Progenitor cell of endocrine pancreas (in vitro differentiated cells): ENCODE data around the gene TIMP2. TPM values are rescaled to one million over a fixed set of nuclear protein-coding genes. Genes with fewer than 3 reads are reported as not detected.
A peak's percentile ranks its signal among the peaks of the same experiment; 100 is the strongest.
"Not testable (repeated sequence)": the region's sequence is repeated elsewhere in the genome, so short reads cannot be mapped to it uniquely, and the experiment has no call there.

ENCODE experiments used
- DNase-seq: peaks from one replicate; pipeline ENCODE4 v3.0.0; 2021; ENCODE audit warnings: low spot score; ENCODE audit not compliant: unreplicated experiment
- H3K27ac Mint-ChIP-seq: 2 replicates; pipeline ENCODE4 v1.8.0; 2021; ENCODE audit warnings: mild to moderate bottlenecking, moderate library complexity, mixed read lengths
- H3K27me3 Mint-ChIP-seq: 2 replicates; pipeline ENCODE4 v1.8.0; 2021; ENCODE audit warnings: mixed read lengths
- H3K36me3 Mint-ChIP-seq: 2 replicates; pipeline ENCODE4 v1.8.0; 2022; ENCODE audit warnings: mixed read lengths; ENCODE audit not compliant: insufficient read depth
- H3K4me1 Mint-ChIP-seq: 2 replicates; pipeline ENCODE4 v1.8.0; 2021; ENCODE audit warnings: low read depth, mixed read lengths
- H3K4me3 Mint-ChIP-seq: 2 replicates; pipeline ENCODE4 v1.8.0; 2021; ENCODE audit warnings: low read depth, mild to moderate bottlenecking, moderate library complexity, mixed read lengths
- H3K9me3 Mint-ChIP-seq: 2 replicates; pipeline ENCODE4 v1.8.0; 2021; ENCODE audit warnings: low read depth, mixed read lengths
- CTCF ChIP-seq: fragments of 200-600 bp; sonication (generic); IDR thresholded peaks from one replicate; pipeline ENCODE4 v1.5.0; 2021; ENCODE audit warnings: antibody characterized with exemption, mild to moderate bottlenecking; ENCODE audit not compliant: unreplicated experiment
- total RNA-seq: library from RNA; stranded (reverse); gene quantifications from 2 replicates; pipeline ENCODE4 v1.2.1, GENCODE V29; 2021

TIMP2 gene
- total RNA-seq, 1 donor from 2014 or later = 51.4 TPM

- no peak overlapping the region for H3K27ac Mint-ChIP-seq
Observed at GRCh38 chr17:78965491-78965924, 40.3 kb upstream of the TIMP2 start.

GRCh38 chr17:78963378-78963777, 38.2 kb upstream of the TIMP2 start:
- no peak overlapping the region for H3K27ac Mint-ChIP-seq
- no peaks in the 10 kb centered on the region for H3K36me3 Mint-ChIP-seq
- H3K9me3 Mint-ChIP-seq = no peaks in the 10 kb centered on the region
- no peaks in the 10 kb centered on the region for H3K27me3 Mint-ChIP-seq
- TF ChIP-seq CTCF = no peak
- H3K4me3 Mint-ChIP-seq = no peak overlapping the region
- peaks cover 2% of the 10 kb centered on the region for H3K4me1 Mint-ChIP-seq
- DNase-seq = no peak

More at GRCh38 chr17:78965491-78965924, 40.3 kb upstream of the TIMP2 start:
- TF ChIP-seq CTCF = no peak
- no peaks in the 10 kb centered on the region for H3K4me1 Mint-ChIP-seq
- H3K27me3 Mint-ChIP-seq = no peaks in the 10 kb centered on the region
- no peaks in the 10 kb centered on the region for H3K36me3 Mint-ChIP-seq
- DNase-seq = no peak
- no peak overlapping the region for H3K4me3 Mint-ChIP-seq
- no peaks in the 10 kb centered on the region for H3K9me3 Mint-ChIP-seq

GRCh38 chr17:78962984-78963348, 37.8 kb upstream of the TIMP2 start:
- H3K36me3 Mint-ChIP-seq, H3K27ac Mint-ChIP-seq, H3K4me1 Mint-ChIP-seq, H3K9me3 Mint-ChIP-seq, H3K27me3 Mint-ChIP-seq, H3K4me3 Mint-ChIP-seq, DNase-seq: not testable (repeated sequence)

GRCh38 chr17:78962345-78962983, 37.3 kb upstream of the TIMP2 start:
- no peak for TF ChIP-seq CTCF
- Mint-ChIP-seq H3K36me3 (no peaks in the 10 kb centered on the region), H3K9me3 (no peaks in the 10 kb centered on the region), H3K27ac (peak overlapping the region; percentile 76), H3K4me1 (peaks cover 2% of the 10 kb centered on the region), H3K4me3 (no peak overlapping the region), H3K27me3 (no peaks in the 10 kb centered on the region)
- DNase-seq = no peak

GRCh38 chr17:78961571-78961970, 36.4 kb upstream of the TIMP2 start:
- peaks cover 2% of the 10 kb centered on the region for H3K4me1 Mint-ChIP-seq
- H3K27me3 Mint-ChIP-seq = no peaks in the 10 kb centered on the region
- H3K27ac Mint-ChIP-seq = peak overlapping the region; percentile 76
- no peak for TF ChIP-seq CTCF
- DNase-seq = no peak
- H3K4me3 Mint-ChIP-seq = no peak overlapping the region
- H3K9me3 Mint-ChIP-seq = no peaks in the 10 kb centered on the region
- no peaks in the 10 kb centered on the region for H3K36me3 Mint-ChIP-seq

- Mint-ChIP-seq H3K36me3 (no peaks in the 10 kb centered on the region), H3K27me3 (no peaks in the 10 kb centered on the region), H3K4me1 (peaks cover 2% of the 10 kb centered on the region), H3K9me3 (no peaks in the 10 kb centered on the region), H3K27ac (no peak overlapping the region), H3K4me3 (no peak overlapping the region)
- TF ChIP-seq CTCF = no peak
- DNase-seq = no peak
Observed at GRCh38 chr17:78960928-78961327, 35.7 kb upstream of the TIMP2 start.
